Hepatocyte (in vitro differentiated cells): ENCODE results near the gene FNDC11. TPM values are rescaled to one million over a fixed set of nuclear protein-coding genes. Genes with fewer than 3 reads are reported as not detected.

Experiments used
- DNase-seq: peaks from one replicate; pipeline ENCODE4 v3.0.0-alpha.2; 2016; ENCODE audit warnings: low spot score
- H2AFZ ChIP-seq: fragments of 200-600 bp; sonication (generic); 2 replicates; pipeline ENCODE4 v1.6.0; 2016; ENCODE audit warnings: antibody characterized with exemption, mild to moderate bottlenecking
- H3K27ac ChIP-seq: fragments of 200-600 bp; sonication (generic); 2 replicates; pipeline ENCODE4 v1.5.1; 2016; ENCODE audit warnings: mild to moderate bottlenecking
- H3K27me3 ChIP-seq: fragments of 200-600 bp; sonication (generic); 2 replicates; pipeline ENCODE4 v1.6.1; 2016
- H3K36me3 ChIP-seq: fragments of 200-600 bp; sonication (generic); replicated peaks from 2 replicates; pipeline ENCODE4 v1.5.1; 2016; ENCODE audit warnings: low read depth; ENCODE audit not compliant: insufficient read depth
- H3K4me1 ChIP-seq: fragments of 200-600 bp; sonication (generic); 2 replicates; pipeline ENCODE4 v1.5.1; 2016; ENCODE audit warnings: mild to moderate bottlenecking, moderate library complexity; ENCODE audit not compliant: insufficient read depth
- H3K4me2 ChIP-seq: fragments of 200-600 bp; sonication (generic); 2 replicates; pipeline ENCODE4 v1.6.0; 2016
- H3K4me3 ChIP-seq: fragments of 200-600 bp; sonication (generic); 2 replicates; pipeline ENCODE4 v1.5.1; 2016; ENCODE audit warnings: mild to moderate bottlenecking
- H3K79me2 ChIP-seq: fragments of 200-600 bp; sonication (generic); 2 replicates; pipeline ENCODE4 v1.6.0; 2017; ENCODE audit warnings: mild to moderate bottlenecking
- H3K9me2 ChIP-seq: fragments of 200-600 bp; sonication (generic); replicated peaks from 2 replicates; pipeline ENCODE4 v1.6.0; 2017; ENCODE audit warnings: mild to moderate bottlenecking; ENCODE audit not compliant: insufficient read depth
- H3K9me3 ChIP-seq: fragments of 200-600 bp; sonication (generic); 2 replicates; pipeline ENCODE4 v1.5.1; 2016; ENCODE audit warnings: low read depth, mild to moderate bottlenecking
- H4K20me1 ChIP-seq: fragments of 200-600 bp; sonication (generic); 2 replicates; pipeline ENCODE4 v1.6.0; 2016; ENCODE audit warnings: mild to moderate bottlenecking; ENCODE audit not compliant: insufficient read depth, poor library complexity, severe bottlenecking
- CTCF ChIP-seq: fragments of 200-600 bp; sonication (generic); IDR thresholded peaks from 2 replicates; pipeline ENCODE4 v1.5.1; 2016; ENCODE audit warnings: antibody characterized with exemption, mild to moderate bottlenecking; ENCODE audit not compliant: poor library complexity
- EZH2 ChIP-seq: fragments of 200-600 bp; sonication (generic); IDR thresholded peaks from 2 replicates; pipeline ENCODE4 v1.6.1; 2016; ENCODE audit warnings: antibody characterized with exemption, mild to moderate bottlenecking, borderline replicate concordance
- EZH2phosphoT487 ChIP-seq: fragments of 200-600 bp; sonication (generic); IDR thresholded peaks from one replicate; pipeline ENCODE4 v1.6.1; 2018; ENCODE audit warnings: antibody characterized with exemption, mild to moderate bottlenecking, low read depth, moderate library complexity; ENCODE audit not compliant: unreplicated experiment, severe bottlenecking
- WGBS: methylation state at CpG from one replicate; pipeline ENCODE4 v1.1.6; 2016; ENCODE audit warnings: low lambda C conversion rate; ENCODE audit errors: missing lambda C conversion rate; 5-methylcytosine and 5-hydroxymethylcytosine counted together
- polyA plus RNA-seq: library from polyadenylated mRNA; unstranded; fragments of >200 nt; fragmentation: Nextera tagmentation; extraction: Ambion mirVana; gene quantifications from 2 replicates; pipeline ENCODE4 v1.2.1, GENCODE V29; 2016
- total RNA-seq: library from RNA; depleted of rRNA; stranded (reverse); fragments of >200 nt; gene quantifications from 2 replicates; pipeline ENCODE4 v1.2.3, GENCODE V29; 2014

Gene FNDC11
- total and polyA plus RNA-seq, 2 experiments from 2014 or later = 0.57 to 0.79 TPM

- Histone ChIP-seq H3K27me3 (peaks cover 5% of the 10 kb centered on the region), H4K20me1 (no peaks in the 10 kb centered on the region)
- 89% methylated on average over 12 of the region's 12 CpGs for WGBS
Observed at GRCh38 chr20:63505723-63506122, 48.2 kb upstream of the FNDC11 start.

GRCh38 chr20:63507083-63507743 is 46.7 kb upstream of the FNDC11 start:
- no peak overlapping the region for H3K27ac ChIP-seq
- no peaks in the 10 kb centered on the region for H3K4me1 ChIP-seq
- no peaks in the 10 kb centered on the region for H3K9me3 ChIP-seq
- peaks cover 5% of the 10 kb centered on the region for H3K27me3 ChIP-seq
- no peaks in the 10 kb centered on the region for H3K36me3 ChIP-seq
- no peak overlapping the region for H2AFZ ChIP-seq
- H3K79me2 ChIP-seq = no peaks in the 10 kb centered on the region
- H3K9me2 ChIP-seq = no peaks in the 10 kb centered on the region
- no peaks in the 10 kb centered on the region for H4K20me1 ChIP-seq
- 96% methylated on average over 25 of the region's 30 CpGs for WGBS
- H3K4me2 ChIP-seq = no peak overlapping the region
- no peak for TF ChIP-seq EZH2
- TF ChIP-seq CTCF = no peak
- TF ChIP-seq EZH2phosphoT487 = no peak
- DNase-seq = no peak
- H3K4me3 ChIP-seq = no peak overlapping the region

More at GRCh38 chr20:63505723-63506122, 48.2 kb upstream of the FNDC11 start:
- Histone ChIP-seq H3K4me3 (no peak overlapping the region), H3K79me2 (no peaks in the 10 kb centered on the region), H3K4me2 (no peak overlapping the region), H3K9me3 (no peaks in the 10 kb centered on the region), H3K9me2 (no peaks in the 10 kb centered on the region), H3K36me3 (no peaks in the 10 kb centered on the region), H2AFZ (no peak overlapping the region), H3K27ac (no peak overlapping the region), H3K4me1 (no peaks in the 10 kb centered on the region)
- no peak for TF ChIP-seq EZH2phosphoT487
- no peak for TF ChIP-seq EZH2
- no peak for TF ChIP-seq CTCF
- no peak for DNase-seq

GRCh38 chr20:63508072-63508768 is 45.7 kb upstream of the FNDC11 start:
- no peak for DNase-seq

More at GRCh38 chr20:63508072-63508768, 45.7 kb upstream of the FNDC11 start:
- no peak overlapping the region for H3K4me2 ChIP-seq
- H4K20me1 ChIP-seq = no peaks in the 10 kb centered on the region
- no peak overlapping the region for H3K27ac ChIP-seq
- TF ChIP-seq EZH2 = no peak
- TF ChIP-seq CTCF = no peak
- no peak for TF ChIP-seq EZH2phosphoT487
- 93% methylated on average over 33 of the region's 33 CpGs for WGBS
- no peak overlapping the region for H3K4me3 ChIP-seq
- no peak overlapping the region for H2AFZ ChIP-seq
- H3K36me3 ChIP-seq = no peaks in the 10 kb centered on the region
- H3K9me2 ChIP-seq = no peaks in the 10 kb centered on the region
- H3K27me3 ChIP-seq = peaks cover 5% of the 10 kb centered on the region
- no peaks in the 10 kb centered on the region for H3K9me3 ChIP-seq
- H3K79me2 ChIP-seq = no peaks in the 10 kb centered on the region
- H3K4me1 ChIP-seq = no peaks in the 10 kb centered on the region
